ENCODE measurements around the gene PRPF39. TPM values are rescaled to one million over a fixed set of nuclear protein-coding genes. Genes with fewer than 3 reads are reported as not detected.
"Not testable (repeated sequence)": the region's sequence is repeated elsewhere in the genome, so short reads cannot be mapped to it uniquely, and the experiment has no call there.

Gene PRPF39
- polyA plus RNA-seq, 1 donor, result 85.3 TPM

DNA sequence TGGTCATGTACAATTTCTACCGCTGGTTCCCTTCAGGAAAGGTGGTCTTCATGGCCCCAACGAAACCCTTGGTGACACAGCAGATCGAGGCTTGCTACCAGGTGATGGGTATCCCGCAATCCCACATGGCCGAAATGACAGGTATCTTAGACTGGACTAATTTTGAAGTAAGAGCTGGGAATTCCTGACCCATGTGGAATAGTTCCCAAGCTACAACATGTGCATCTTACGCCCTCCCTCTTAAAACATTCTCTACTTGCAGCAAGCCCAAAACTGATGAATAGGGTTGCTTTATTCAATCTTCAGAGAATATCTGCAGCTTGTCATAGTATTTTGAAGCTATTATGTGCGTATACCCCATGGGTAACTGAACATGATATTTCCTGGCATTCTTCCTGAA lies 52.5 kb downstream of the PRPF39 start:
- no peak for DNase-seq

DNA sequence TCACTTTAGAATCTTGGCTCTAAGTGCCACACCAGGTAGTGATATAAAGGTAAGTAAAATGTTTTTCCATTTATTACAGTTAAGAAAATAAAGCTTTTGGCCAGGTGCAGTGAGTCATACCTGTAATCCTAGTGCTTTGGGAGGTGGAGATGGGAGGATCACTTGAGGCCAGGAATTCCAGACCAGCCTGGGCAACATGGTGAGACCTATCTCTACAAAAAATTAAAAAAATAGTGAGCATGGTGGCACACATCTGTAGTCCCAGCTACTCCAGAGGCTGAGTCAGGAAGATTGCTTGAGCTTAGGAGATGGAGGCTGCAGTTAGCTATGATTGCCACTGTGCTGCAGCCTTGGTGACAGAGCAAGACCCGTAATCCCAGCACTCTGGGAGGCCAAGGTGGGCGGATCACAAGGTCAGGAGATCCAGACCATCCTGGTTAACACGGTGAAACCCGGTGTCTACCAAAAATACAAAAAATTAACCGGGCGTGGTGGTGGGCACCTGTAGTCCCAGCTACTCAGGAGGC lies 56.8 kb downstream of the PRPF39 start:
- DNase-seq, result no peak

DNA sequence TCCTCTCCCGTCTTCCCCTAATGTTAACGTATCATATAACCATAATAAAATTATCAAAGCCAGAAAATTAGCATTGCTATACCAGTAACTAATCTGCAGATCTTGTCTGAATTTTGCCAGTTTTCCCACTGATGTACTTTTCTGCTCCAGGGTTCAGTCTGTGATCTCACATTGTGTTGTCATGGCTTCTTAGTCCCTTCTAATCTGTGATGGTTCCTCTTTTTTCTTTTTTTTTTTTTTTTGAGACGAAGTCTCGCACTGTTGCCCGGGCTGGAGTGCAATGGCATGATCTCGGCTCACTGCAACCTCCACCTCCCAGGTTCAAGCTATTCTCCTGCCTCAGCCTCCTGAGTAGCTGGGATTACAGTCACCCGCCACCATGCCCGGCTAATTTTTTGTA lies 58.2 kb downstream of the PRPF39 start:
- DNase-seq, result not testable (repeated sequence)

DNA sequence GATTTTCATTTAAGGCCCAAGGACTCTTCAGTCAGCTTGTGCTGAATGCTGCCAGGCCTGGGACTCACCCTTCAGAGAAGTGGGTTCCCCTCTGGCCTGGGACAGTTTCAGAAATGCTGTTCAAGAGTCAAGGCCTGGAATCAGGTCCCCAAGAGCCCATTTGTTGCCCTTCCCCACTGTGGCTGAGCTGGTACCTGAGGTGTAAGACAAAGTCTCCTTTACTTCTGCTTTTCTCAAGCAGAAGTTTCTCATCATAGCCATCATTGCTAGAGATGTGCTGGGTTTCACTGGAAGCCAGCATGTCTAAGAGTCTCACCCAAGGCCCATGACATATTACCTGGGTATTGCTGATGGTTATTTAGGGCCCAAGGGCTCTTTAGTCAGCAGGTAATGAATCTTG lies 60.7 kb downstream of the PRPF39 start:
- no peak for DNase-seq

DNA sequence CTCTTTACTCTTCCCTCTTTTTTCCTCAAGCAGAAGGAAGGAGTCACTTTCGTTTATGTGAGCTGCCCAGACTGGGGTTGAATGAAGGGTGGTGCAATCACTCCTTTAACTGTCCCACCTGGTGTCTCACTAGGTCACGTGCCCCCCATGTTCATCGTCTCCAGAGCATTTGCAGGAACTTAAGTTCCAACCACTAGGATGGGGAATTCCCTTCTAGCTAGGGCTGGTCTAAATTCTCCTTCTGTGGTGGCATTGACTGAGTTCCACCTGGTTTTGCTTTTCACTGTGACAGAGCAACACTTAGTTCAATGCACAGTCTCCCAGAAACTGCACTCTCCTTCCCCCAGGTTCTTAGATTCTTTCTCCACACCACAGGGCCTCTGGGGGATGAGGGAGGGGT lies 61.3 kb downstream of the PRPF39 start:
- DNase-seq, result no peak

DNA sequence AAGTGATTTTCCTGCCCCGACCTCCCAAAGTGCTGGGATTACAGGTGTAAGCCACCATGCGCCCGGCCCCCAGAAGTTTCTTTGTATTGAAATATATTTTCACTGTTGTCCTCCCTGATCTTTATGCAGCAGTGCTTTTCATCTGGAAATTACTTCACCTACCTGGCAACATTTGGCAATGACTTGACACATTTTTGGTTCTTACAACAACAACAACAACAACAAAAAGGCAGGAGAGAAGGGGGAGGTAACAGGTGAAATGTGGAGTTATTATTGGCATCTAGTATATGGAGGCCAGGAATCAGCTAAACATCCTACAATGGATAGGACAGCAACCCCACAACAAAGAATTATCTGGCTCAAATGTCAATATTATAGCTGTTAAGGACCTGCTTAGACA lies 65.7 kb downstream of the PRPF39 start:
- DNase-seq, result no peak

DNA sequence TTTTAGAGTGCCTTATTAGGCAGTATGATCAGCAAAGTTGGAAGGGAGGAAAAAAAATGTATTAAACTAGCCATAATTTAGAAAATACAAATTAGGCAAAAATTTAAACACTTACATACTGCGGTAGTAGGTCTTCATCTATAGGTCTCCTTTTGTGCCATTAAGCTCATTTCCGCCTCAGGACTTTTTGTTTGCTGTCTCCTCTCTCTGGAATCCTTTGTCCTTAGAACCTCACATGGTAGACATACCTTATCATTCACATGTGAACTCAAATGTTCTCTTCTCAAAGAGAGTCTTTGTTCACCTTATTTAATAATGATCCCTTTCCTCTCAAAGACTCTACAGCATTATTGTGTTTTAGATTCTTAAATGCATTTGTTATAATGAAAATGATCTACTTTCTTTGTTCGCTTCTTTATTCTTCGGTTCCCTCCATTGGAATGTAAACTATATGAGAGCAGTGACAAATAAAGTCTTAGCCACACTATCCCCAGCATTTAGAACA lies 66.5 kb downstream of the PRPF39 start:
- no peak for DNase-seq

DNA sequence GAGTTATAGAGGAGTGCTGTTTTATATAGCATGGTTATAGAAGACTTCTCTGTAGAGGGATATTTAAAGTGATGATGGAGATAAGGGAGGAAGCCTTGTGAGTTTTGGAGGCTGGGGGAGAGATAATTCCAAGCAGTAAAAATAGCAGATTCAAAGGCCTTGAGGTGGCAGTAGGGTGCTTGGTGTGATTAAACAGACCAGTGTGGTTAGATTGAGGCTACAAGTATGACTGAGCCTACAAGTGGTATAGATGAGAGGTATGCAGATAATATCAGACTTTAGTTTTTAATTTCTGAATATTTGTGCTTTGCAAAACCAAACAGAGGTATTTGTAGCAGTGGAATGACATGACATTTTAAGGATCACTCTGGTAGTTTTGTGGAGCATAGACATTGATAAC lies 72.2 kb downstream of the PRPF39 start:
- DNase-seq, result no peak

Other genes starting within 250 kb of the PRPF39 start
- 17.5 TPM for gene KLHL28, start 122.2 kb upstream of the PRPF39 start, polyA plus RNA-seq (ENCODE audit: insufficient read length)
- gene TOGARAM1, start 121.9 kb upstream of the PRPF39 start, polyA plus RNA-seq (ENCODE audit: insufficient read length), result 43.1 TPM
- gene FKBP3, start 50.4 kb downstream of the PRPF39 start, polyA plus RNA-seq (ENCODE audit: insufficient read length), result 138 TPM
- gene FANCM, start 51.8 kb downstream of the PRPF39 start, polyA plus RNA-seq (ENCODE audit: insufficient read length), result 18.9 TPM
- 63.8 TPM for gene MIS18BP1, start 169.1 kb downstream of the PRPF39 start, polyA plus RNA-seq (ENCODE audit: insufficient read length)